IMR-90 (cell line): ENCODE measurements around the gene TRPM7.

Experiments used
- POLR2A ChIP-seq: IDR thresholded peaks from 2 replicates; pipeline ENCODE4 v1.6.1; 2012; ENCODE audit warnings: mild to moderate bottlenecking, low read depth, low read length
- TF ChIP-seq, protein P1 (sequence below): conservative IDR thresholded peaks from 2 replicates; pipeline ENCODE4 v1.5.1; 2012; ENCODE audit warnings: mild to moderate bottlenecking, low read depth, low read length, improper control_type of control experiment

- TF ChIP-seq, protein P1, sequence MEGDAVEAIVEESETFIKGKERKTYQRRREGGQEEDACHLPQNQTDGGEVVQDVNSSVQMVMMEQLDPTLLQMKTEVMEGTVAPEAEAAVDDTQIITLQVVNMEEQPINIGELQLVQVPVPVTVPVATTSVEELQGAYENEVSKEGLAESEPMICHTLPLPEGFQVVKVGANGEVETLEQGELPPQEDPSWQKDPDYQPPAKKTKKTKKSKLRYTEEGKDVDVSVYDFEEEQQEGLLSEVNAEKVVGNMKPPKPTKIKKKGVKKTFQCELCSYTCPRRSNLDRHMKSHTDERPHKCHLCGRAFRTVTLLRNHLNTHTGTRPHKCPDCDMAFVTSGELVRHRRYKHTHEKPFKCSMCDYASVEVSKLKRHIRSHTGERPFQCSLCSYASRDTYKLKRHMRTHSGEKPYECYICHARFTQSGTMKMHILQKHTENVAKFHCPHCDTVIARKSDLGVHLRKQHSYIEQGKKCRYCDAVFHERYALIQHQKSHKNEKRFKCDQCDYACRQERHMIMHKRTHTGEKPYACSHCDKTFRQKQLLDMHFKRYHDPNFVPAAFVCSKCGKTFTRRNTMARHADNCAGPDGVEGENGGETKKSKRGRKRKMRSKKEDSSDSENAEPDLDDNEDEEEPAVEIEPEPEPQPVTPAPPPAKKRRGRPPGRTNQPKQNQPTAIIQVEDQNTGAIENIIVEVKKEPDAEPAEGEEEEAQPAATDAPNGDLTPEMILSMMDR: no peak
- no peak for TF ChIP-seq POLR2A
Observed at GRCh38 chr15:50605462-50605861, 81.1 kb downstream of the TRPM7 start.
